Fibroblast of gingiva (primary cell): ENCODE measurements around the gene C5orf15.
"Not testable (repeated sequence)": the region's sequence is repeated elsewhere in the genome, so short reads cannot be mapped to it uniquely, and the experiment has no call there.

ENCODE experiments used
- DNase-seq: peaks from one replicate; pipeline ENCODE4 v3.0.0-alpha.2; 2011; ENCODE audit warnings: low read depth

C5orf15 gene

GRCh38 chr5:133938039-133938821, 30.2 kb downstream of the C5orf15 start:
- DNase-seq = no peak

- DNase-seq = not testable (repeated sequence)
Measured at GRCh38 chr5:133937628-133938027, 30.8 kb downstream of the C5orf15 start.

GRCh38 chr5:133936651-133937015, 31.8 kb downstream of the C5orf15 start:
- no peak for DNase-seq

GRCh38 chr5:133935991-133936650, 32.3 kb downstream of the C5orf15 start:
- DNase-seq = not testable (repeated sequence)

GRCh38 chr5:133935667-133935940, 32.8 kb downstream of the C5orf15 start:
- DNase-seq = no peak

GRCh38 chr5:133934822-133935666, 33.4 kb downstream of the C5orf15 start:
- DNase-seq = no peak

GRCh38 chr5:133934311-133934710, 34.1 kb downstream of the C5orf15 start:
- no peak for DNase-seq

- DNase-seq = no peak
Measured at GRCh38 chr5:133933670-133934295, 34.6 kb downstream of the C5orf15 start.

GRCh38 chr5:133933169-133933509, 35.3 kb downstream of the C5orf15 start:
- DNase-seq = no peak

GRCh38 chr5:133932441-133933168, 35.8 kb downstream of the C5orf15 start:
- DNase-seq = no peak

GRCh38 chr5:133931546-133931945, 36.9 kb downstream of the C5orf15 start:
- no peak for DNase-seq

- DNase-seq = no peak
Measured at GRCh38 chr5:133930813-133931090, 37.7 kb downstream of the C5orf15 start.

- no peak for DNase-seq
Measured at GRCh38 chr5:133930061-133930812, 38.2 kb downstream of the C5orf15 start.

- DNase-seq = no peak
Measured at GRCh38 chr5:133928587-133929393, 39.6 kb downstream of the C5orf15 start.

- DNase-seq = no peak
Measured at GRCh38 chr5:133927300-133928180, 40.9 kb downstream of the C5orf15 start.

- DNase-seq = no peak
Measured at GRCh38 chr5:133926489-133927299, 41.7 kb downstream of the C5orf15 start.

GRCh38 chr5:133925866-133926488, 42.4 kb downstream of the C5orf15 start:
- no peak for DNase-seq

GRCh38 chr5:133925269-133925668, 43.2 kb downstream of the C5orf15 start:
- no peak for DNase-seq
